ENCODE measurements around the gene AKAP13.

The AKAP13 gene

DNA sequence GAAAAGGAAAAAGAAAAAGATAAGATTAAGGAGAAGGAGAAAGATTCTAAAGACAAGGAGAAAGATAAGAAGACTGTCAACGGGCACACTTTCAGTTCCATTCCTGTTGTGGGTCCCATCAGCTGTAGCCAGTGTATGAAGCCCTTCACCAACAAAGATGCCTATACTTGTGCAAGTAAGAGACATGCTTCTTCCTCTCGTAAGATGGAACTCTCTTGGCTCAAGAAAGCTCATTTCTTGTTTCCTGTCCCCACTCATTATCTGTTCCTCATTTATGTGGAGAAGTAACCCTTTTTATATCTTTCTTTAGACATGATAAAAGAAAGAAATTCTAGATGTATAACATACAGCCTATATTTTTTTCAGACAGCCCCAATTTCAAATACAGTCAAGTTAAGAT is 312.9 kb downstream of the AKAP13 start:
- H3K27ac ChIP-seq, result no peak overlapping the region
- TF ChIP-seq, protein P1, sequence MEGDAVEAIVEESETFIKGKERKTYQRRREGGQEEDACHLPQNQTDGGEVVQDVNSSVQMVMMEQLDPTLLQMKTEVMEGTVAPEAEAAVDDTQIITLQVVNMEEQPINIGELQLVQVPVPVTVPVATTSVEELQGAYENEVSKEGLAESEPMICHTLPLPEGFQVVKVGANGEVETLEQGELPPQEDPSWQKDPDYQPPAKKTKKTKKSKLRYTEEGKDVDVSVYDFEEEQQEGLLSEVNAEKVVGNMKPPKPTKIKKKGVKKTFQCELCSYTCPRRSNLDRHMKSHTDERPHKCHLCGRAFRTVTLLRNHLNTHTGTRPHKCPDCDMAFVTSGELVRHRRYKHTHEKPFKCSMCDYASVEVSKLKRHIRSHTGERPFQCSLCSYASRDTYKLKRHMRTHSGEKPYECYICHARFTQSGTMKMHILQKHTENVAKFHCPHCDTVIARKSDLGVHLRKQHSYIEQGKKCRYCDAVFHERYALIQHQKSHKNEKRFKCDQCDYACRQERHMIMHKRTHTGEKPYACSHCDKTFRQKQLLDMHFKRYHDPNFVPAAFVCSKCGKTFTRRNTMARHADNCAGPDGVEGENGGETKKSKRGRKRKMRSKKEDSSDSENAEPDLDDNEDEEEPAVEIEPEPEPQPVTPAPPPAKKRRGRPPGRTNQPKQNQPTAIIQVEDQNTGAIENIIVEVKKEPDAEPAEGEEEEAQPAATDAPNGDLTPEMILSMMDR (conservative IDR thresholded peaks at IDR 0.05), result no peak
- TF ChIP-seq ZFX (IDR thresholded peaks at IDR 0.05), result no peak

DNA sequence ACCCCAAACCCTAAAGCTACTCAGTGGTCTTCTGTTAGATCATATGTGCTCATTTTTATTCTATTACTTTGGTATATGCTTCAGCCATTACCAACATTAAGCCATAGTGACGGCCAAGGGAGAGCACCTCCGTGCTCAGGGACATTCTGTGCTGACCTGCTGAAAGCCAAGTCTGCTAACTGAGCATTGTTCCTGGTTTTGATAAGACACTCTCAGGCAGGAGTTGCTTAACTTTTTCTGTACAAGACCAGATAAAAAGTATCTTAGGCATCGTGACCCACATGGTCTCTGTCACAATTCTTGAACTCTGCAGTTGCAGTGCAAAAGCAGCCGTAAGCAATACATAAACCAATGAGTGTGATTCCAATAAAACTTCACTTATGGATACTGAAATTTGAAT is 313.7 kb downstream of the AKAP13 start:
- H3K27ac ChIP-seq, result no peak overlapping the region
- no peak for TF ChIP-seq ZFX (IDR thresholded peaks at IDR 0.05)
- TF ChIP-seq, protein P1 (conservative IDR thresholded peaks at IDR 0.05), result no peak

DNA sequence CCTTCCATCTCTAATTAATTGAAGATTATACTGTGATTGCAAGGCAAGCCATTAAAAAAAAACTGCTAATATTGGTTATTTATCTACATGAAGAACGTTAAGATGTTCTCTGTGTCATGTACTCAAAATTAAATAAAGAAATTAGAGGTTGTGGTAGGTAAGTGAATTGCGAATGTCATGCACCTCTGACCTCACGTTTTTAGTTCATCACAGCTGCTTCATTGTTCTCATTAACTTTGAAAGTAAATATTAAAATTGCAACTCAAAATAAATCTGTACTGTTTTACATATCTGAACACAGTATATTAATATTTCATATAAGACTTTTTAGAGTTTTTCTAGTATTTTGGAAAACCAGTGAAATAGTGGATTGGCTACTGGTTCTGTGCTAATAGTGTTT is 320.4 kb downstream of the AKAP13 start:
- TF ChIP-seq ZFX (IDR thresholded peaks at IDR 0.05), result no peak
- TF ChIP-seq, protein P1 (conservative IDR thresholded peaks at IDR 0.05), result no peak
- H3K27ac ChIP-seq, result no peak overlapping the region

DNA sequence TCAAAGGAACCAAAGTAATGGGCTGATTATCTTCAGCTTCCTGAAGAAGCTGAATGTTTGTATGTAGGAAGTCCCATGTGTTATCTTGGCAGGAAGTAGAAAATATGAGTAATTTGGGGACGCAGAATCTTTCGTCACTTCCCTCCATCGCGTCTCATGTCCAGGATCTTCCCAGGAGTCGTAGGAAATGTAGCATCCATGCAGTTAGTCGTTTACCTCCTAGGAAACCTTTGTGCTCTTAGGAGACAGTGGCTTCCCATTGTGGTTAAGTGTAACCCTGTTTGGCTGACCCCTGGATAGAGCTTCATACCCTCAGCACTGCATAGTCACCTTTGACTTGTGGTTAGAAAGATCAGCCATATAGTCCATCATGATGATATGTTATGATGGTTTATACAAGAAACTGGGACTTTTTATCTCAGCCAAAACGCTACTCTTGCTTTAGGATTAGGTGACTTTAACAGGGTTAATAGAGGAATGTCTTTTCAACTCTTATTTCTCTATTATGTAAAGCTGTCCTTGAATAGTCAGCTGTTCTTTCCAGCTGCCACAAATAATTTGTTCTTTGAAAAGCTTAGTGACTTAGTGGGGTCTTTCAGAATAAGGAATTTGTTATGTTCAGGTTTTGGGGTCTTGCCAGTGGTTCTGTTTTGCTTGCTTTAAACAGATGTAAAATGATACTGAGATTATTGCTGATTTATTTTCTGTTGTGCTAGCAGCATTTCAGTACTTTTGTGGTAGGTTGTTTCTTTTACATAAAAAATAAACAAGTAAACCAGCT is 322.1 kb downstream of the AKAP13 start:
- TF ChIP-seq, protein P1 (conservative IDR thresholded peaks at IDR 0.05), result no peak
- no peak for TF ChIP-seq ZFX (IDR thresholded peaks at IDR 0.05)
- H3K27ac ChIP-seq, result no peak overlapping the region

DNA sequence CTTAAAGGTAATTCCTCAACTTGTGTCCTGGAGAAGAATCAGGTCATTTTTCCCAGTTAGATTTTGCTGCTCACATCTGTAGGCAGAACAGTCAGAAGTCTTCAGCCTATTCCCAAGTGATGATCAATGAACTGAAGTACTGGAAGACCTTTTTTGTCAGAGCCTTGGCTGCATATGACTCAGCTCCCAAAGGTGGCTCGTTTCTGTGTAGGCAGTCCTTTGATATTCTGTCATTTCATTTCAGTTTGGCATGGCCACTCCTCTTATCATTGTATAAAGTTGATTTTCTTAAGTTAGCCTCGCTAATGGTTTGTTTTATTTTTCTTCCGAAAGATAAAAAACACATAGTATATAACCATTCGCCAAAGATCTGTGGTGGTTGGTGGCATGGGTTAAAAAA is 323.7 kb downstream of the AKAP13 start:
- H3K27ac ChIP-seq, result no peak overlapping the region
- no peak for TF ChIP-seq ZFX (IDR thresholded peaks at IDR 0.05)
- TF ChIP-seq, protein P1 (conservative IDR thresholded peaks at IDR 0.05), result no peak

DNA sequence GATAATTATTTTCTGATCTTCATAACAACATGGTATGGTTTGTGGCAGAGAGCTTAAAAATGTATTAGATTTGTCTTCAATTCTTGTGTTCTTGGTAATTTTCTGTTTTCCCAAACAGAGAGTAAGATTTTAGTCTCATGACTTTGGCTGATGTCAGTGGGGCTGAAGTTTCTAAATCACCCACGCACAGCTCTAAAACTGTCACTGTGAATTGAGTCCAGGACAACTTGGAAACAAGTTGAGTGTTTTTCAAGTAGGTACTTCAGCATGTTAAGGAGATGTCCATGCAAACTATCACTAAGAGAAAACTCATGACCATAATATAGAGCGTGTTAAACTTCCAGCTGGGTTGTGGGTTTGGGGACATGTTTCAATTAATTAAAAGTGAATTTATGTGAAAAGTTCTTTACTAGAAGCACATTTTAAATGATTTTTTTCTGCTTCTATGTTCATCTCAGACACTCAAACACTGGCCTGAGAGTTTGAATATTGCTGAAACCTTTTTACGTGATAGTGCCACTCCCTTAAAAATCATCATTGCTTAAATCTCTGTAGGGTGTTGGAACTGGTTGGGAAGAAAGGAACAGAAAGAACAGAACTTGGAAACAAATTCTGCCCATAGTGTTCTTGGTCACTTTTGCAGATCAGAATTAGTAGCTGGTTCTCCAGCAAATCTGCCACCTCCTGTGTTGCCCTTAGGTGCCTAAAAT is 324.5 kb downstream of the AKAP13 start:
- H3K27ac ChIP-seq, result no peak overlapping the region
- TF ChIP-seq, protein P1 (conservative IDR thresholded peaks at IDR 0.05), result no peak
- no peak for TF ChIP-seq ZFX (IDR thresholded peaks at IDR 0.05)

Data from C4-2B (cell line).